Spinal cord (tissue), 10 donors: Measurements from ENCODE around the gene CDH7. TPM values are rescaled to one million over a fixed set of nuclear protein-coding genes. Genes with fewer than 3 reads are reported as not detected.
A peak's percentile ranks its signal among the peaks of the same experiment; 100 is the strongest.

Source experiments
- DNase-seq, 6 donors: peaks; one replicate each; pipeline versions ENCODE4 v3.0.0 to v3.0.0-alpha.2; 2013 to 2015; ENCODE audit warnings: low spot score in 6 of 6, low read depth in 4 of 6
- H3K27ac ChIP-seq: one replicate; pipeline ENCODE4 v1.5.1; 2013; ENCODE audit warnings: low read depth, low read length, control low read depth
- H3K27me3 ChIP-seq: one replicate; pipeline ENCODE4 v1.6.1; 2013; ENCODE audit warnings: low read length; ENCODE audit not compliant: control insufficient read depth, insufficient read depth
- H3K36me3 ChIP-seq: one replicate; pipeline ENCODE4 v1.6.1; 2013; ENCODE audit warnings: low read length; ENCODE audit not compliant: control insufficient read depth, insufficient read depth
- H3K4me1 ChIP-seq: one replicate; pipeline ENCODE4 v1.6.1; 2013; ENCODE audit warnings: low read length; ENCODE audit not compliant: control insufficient read depth, insufficient read depth
- H3K4me3 ChIP-seq: one replicate; pipeline ENCODE4 v1.5.1; 2013; ENCODE audit warnings: low read depth, low read length, control low read depth
- H3K9me3 ChIP-seq: one replicate; pipeline ENCODE4 v1.6.1; 2013; ENCODE audit warnings: low read length; ENCODE audit not compliant: control insufficient read depth, insufficient read depth
- WGBS: methylation state at CpG from one replicate; pipeline ENCODE4 v1.1.5; 2013; ENCODE audit warnings: missing lambda C conversion rate; ENCODE audit not compliant: insufficient coverage; 5-methylcytosine and 5-hydroxymethylcytosine counted together
- polyA plus RNA-seq, 2 donors: library from polyadenylated mRNA; unstranded; fragments of 120-200 nt; gene quantifications; one replicate each; pipeline ENCODE4 v1.2.1, GENCODE V29; 2013; ENCODE audit not compliant: insufficient read length in 2 of 2
- total RNA-seq, 2 donors: library from RNA; depleted of rRNA in 1 of 2; stranded (reverse); fragments of 120-200 nt in 1 of 2; fragments of >200 nt in 1 of 2; gene quantifications; one replicate each; pipeline versions ENCODE4 v1.2.3 to v1.2.4, GENCODE V29; 2013 to 2014
- donor health status: healthy.

The CDH7 gene
- total and polyA plus RNA-seq, 4 donors, result 15.0 to 23.1 (median 19.0) TPM

- H3K36me3 ChIP-seq, result no peaks in the 10 kb centered on the region
- H3K4me3 ChIP-seq, result no peak overlapping the region
- no peak for DNase-seq
- peaks cover 8% of the 10 kb centered on the region for H3K4me1 ChIP-seq
- 73% methylated on average over 1 of the region's 3 CpGs for WGBS
- H3K9me3 ChIP-seq, result no peaks in the 10 kb centered on the region
- H3K27me3 ChIP-seq, result peaks cover 11% of the 10 kb centered on the region
- H3K27ac ChIP-seq, result no peak overlapping the region
Observed at GRCh38 chr18:65746936-65747335, 3.9 kb upstream of the CDH7 start.

- Histone ChIP-seq H3K4me3 (no peak overlapping the region), H3K36me3 (no peaks in the 10 kb centered on the region), H3K27ac (no peak overlapping the region), H3K9me3 (no peaks in the 10 kb centered on the region), H3K27me3 (peaks cover 11% of the 10 kb centered on the region), H3K4me1 (peaks cover 8% of the 10 kb centered on the region)
- 90% methylated on average over 2 of the region's 2 CpGs for WGBS
- no peak for DNase-seq
Observed at GRCh38 chr18:65748321-65748720, 2.5 kb upstream of the CDH7 start.

GRCh38 chr18:65749841-65750240 is 971 bp upstream of the CDH7 start:
- H3K27me3 ChIP-seq, result peaks cover 11% of the 10 kb centered on the region
- WGBS, result 0% methylated on average over 3 of the region's 8 CpGs
- no peaks in the 10 kb centered on the region for H3K36me3 ChIP-seq
- peak overlapping the region; percentile 59 for H3K27ac ChIP-seq
- peaks cover 8% of the 10 kb centered on the region for H3K4me1 ChIP-seq
- DNase-seq, result peak in 1 of 6 donors; percentile 17
- no peaks in the 10 kb centered on the region for H3K9me3 ChIP-seq
- H3K4me3 ChIP-seq, result peak overlapping the region; percentile 66

- H3K9me3 ChIP-seq, result no peaks in the 10 kb centered on the region
- H3K27ac ChIP-seq, result peak overlapping the region; percentile 34
- peak overlapping the region; percentile 66 for H3K4me3 ChIP-seq
- no peaks in the 10 kb centered on the region for H3K36me3 ChIP-seq
- H3K27me3 ChIP-seq, result peaks cover 11% of the 10 kb centered on the region
- 1% methylated on average over 35 of the region's 42 CpGs for WGBS
- DNase-seq, result peak in 2 of 6 donors; percentile 35 to 76
- H3K4me1 ChIP-seq, result peaks cover 8% of the 10 kb centered on the region
Observed at GRCh38 chr18:65751155-65752085, 608 bp downstream of the CDH7 start.

GRCh38 chr18:65752625-65753325 is 2.0 kb downstream of the CDH7 start:
- no peak overlapping the region for H3K27ac ChIP-seq
- no peak overlapping the region for H3K4me3 ChIP-seq
- peaks cover 8% of the 10 kb centered on the region for H3K4me1 ChIP-seq
- no peaks in the 10 kb centered on the region for H3K9me3 ChIP-seq
- DNase-seq, result peak in 1 of 6 donors; percentile 47
- H3K27me3 ChIP-seq, result peaks cover 11% of the 10 kb centered on the region
- no peaks in the 10 kb centered on the region for H3K36me3 ChIP-seq
- WGBS, result no CpG with 5 or more reads among the region's 5 CpGs

- WGBS, result 8% methylated on average over 2 of the region's 2 CpGs
- DNase-seq, result peak in 4 of 6 donors; percentile 50 to 93 (median 70)
- H3K4me1 ChIP-seq, result peaks cover 8% of the 10 kb centered on the region
- no peak overlapping the region for H3K4me3 ChIP-seq
- H3K27me3 ChIP-seq, result peaks cover 8% of the 10 kb centered on the region
- no peaks in the 10 kb centered on the region for H3K36me3 ChIP-seq
- H3K27ac ChIP-seq, result no peak overlapping the region
- H3K9me3 ChIP-seq, result no peaks in the 10 kb centered on the region
Observed at GRCh38 chr18:65753520-65753919, 2.7 kb downstream of the CDH7 start.

GRCh38 chr18:65754121-65754520 is 3.3 kb downstream of the CDH7 start:
- peak in 2 of 6 donors; percentile 27 to 72 for DNase-seq
- Histone ChIP-seq H3K36me3 (no peaks in the 10 kb centered on the region), H3K27ac (no peak overlapping the region)

GRCh38 chr18:65755616-65756015 is 4.8 kb downstream of the CDH7 start:
- Histone ChIP-seq H3K4me3 (no peak overlapping the region), H3K27me3 (peaks cover 2% of the 10 kb centered on the region), H3K9me3 (no peaks in the 10 kb centered on the region), H3K36me3 (no peaks in the 10 kb centered on the region), H3K4me1 (peaks cover 5% of the 10 kb centered on the region), H3K27ac (no peak overlapping the region)
- DNase-seq, result no peak

More at GRCh38 chr18:65754121-65754520, 3.3 kb downstream of the CDH7 start:
- Histone ChIP-seq H3K4me3 (no peak overlapping the region), H3K9me3 (no peaks in the 10 kb centered on the region), H3K4me1 (peaks cover 8% of the 10 kb centered on the region), H3K27me3 (peaks cover 8% of the 10 kb centered on the region)
- WGBS, result no CpG with 5 or more reads among the region's 3 CpGs

GRCh38 chr18:65760457-65760856 is 9.6 kb downstream of the CDH7 start:
- no peak for DNase-seq
- Histone ChIP-seq H3K27ac (no peak overlapping the region), H3K9me3 (no peaks in the 10 kb centered on the region), H3K27me3 (no peaks in the 10 kb centered on the region), H3K4me3 (no peak overlapping the region), H3K36me3 (no peaks in the 10 kb centered on the region), H3K4me1 (no peaks in the 10 kb centered on the region)
- 83% methylated on average over 1 of the region's 1 CpG for WGBS
